Mammary epithelial cell (primary cell): ENCODE measurements around the gene IL17RB.

Source experiments
- CTCF ChIP-seq, 2 donors: IDR thresholded peaks in 1 of 2; conservative IDR thresholded peaks in 1 of 2; 2 replicates each; pipeline ENCODE4 v1.5.1; 2011 to 2012; ENCODE audit warnings: inconsistent platforms in 2 of 2, low read length in 2 of 2, mild to moderate bottlenecking in 2 of 2, control low read depth in 1 of 2, low read depth in 1 of 2; ENCODE audit not compliant: insufficient read depth in 1 of 2; ENCODE audit errors: extremely low read depth in 1 of 2
- EZH2 ChIP-seq: IDR thresholded peaks from 2 replicates; pipeline ENCODE4 v1.6.1; 2012; ENCODE audit warnings: low read length, inconsistent platforms, borderline replicate concordance

GRCh38 chr3:53862241-53862640 is 15.9 kb downstream of the IL17RB start:
- no peak for TF ChIP-seq CTCF (conservative IDR thresholded peaks at IDR 0.05 in 1 of 2, IDR thresholded peaks at IDR 0.05 in 1 of 2; ENCODE audit: extremely low read depth in 1 of 2, insufficient read depth in 1 of 2, low read depth in 1 of 2, low read length in 2 of 2)
- TF ChIP-seq EZH2 = no peak
